Activated T-helper 1 cell treated with Interleukin-2 at 50 U/mL for 16 hours (primary cell): ENCODE data around the gene BTBD1.

Source experiments
- DNase-seq: peaks from one replicate; pipeline ENCODE4 v3.0.0-alpha.2; 2020; ENCODE audit warnings: low read depth

The BTBD1 gene

GRCh38 chr15:83066734-83067637 lies at the start of gene BTBD1:
Gene BTBD1 (minus strand): TSS chr15:83067252. CDS start chr15:83067151, 101 bp downstream.
- peak; percentile 71 for DNase-seq

DNA sequence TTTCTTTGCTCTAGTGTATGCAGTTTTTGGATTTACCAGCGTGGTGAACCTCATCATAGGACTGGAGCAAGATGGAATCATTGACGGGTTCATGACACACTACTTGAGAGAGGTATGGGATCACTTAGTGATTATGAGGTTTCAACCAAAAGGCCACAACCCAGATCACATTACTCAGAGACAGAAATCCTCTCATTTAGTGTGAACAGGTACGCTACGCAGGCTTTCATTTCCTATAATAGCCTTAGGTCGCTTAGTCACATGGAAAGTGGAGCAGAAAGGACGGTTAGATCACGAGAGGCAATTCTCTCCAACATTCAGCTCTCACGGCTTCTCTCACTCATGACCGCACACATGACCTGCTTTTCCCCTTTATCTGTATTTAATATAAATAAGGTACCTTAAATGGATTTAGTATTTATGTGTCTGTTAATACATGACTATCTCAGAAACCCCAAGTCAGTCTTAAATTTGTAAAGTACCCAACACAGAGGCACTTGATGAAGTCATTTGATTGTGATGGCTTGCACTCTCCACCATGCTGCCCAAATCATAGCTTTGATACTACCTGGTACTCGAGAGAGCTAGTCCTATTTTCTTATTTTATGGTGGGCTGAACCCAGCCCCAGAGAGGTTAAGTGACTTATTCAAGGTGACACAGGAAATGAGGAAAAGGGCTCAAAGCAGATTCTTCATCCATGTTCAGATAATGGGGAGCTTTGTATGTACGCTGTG lies 48.9 kb upstream of the BTBD1 start:
- DNase-seq, result no peak

GRCh38 chr15:83115410-83115809 lies 48.4 kb upstream of the BTBD1 start:
- DNase-seq, result no peak

GRCh38 chr15:83114856-83115255 lies 47.8 kb upstream of the BTBD1 start:
- no peak for DNase-seq

DNA sequence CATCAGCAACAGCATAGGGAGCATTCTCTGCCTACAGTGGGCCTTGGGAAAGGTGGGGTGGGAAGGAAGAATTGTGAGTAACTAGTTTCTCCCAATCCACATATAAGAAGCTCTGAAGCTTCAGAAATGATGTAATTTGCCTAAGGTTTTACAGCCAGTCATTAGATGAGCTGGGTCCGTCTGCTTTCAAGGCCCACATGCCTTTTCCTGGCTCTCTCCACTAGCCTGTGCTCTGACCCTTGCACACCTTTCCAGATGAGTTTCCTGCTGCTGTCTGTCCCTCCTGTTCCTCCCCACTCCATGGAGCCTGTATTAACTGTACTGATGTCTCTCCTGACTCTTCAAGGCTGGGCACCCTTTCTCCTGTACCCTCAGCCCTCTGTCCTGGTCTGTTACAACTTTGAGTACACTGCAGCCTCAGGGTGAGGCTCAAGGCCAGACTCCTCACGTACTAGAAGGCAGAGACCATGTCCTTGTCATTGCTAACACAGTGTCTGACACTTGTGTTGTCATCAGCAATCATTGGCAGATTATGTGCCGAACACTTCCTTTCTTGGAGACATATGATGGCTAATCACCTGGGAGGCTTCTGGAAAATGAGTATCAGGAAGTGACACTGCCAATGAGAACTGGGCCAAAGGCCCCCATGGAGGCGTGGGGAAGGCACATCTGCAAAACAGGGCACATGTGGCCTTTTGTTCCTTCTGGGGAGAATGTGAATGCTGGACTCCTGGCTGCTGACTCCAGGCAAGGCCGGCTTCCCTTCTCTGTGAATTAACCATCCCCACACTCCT lies 47.0 kb upstream of the BTBD1 start:
- no peak for DNase-seq

- no peak for DNase-seq
These were observed 45.9 kb upstream of the BTBD1 start for GRCh38 chr15:83112956-83113299.

- DNase-seq, result no peak
These were observed 45.3 kb upstream of the BTBD1 start for GRCh38 chr15:83112233-83112955.

GRCh38 chr15:83111149-83111548 lies 44.1 kb upstream of the BTBD1 start:
- DNase-seq, result no peak

GRCh38 chr15:83110381-83110780 lies 43.3 kb upstream of the BTBD1 start:
- no peak for DNase-seq

- no peak for DNase-seq
These were observed 42.5 kb upstream of the BTBD1 start for GRCh38 chr15:83109532-83109931.

- DNase-seq, result no peak
These were observed 41.5 kb upstream of the BTBD1 start for GRCh38 chr15:83108266-83109219.

DNA sequence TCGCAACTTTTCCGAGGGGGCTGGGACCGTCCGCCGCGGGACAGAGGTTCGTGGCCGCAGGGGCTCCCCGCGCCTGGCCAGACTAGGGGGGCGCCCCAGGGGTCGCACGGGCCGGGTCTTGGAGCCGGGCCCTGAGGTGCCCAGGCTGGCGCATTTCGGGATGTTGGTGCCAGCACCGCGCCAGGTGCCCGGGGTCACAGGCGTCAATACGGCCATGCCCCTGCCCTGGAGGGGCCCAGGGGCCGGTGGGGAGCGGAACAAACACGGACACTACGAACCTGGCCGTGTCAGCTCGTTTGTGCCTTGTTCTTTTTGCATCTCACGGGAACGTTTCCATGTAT lies 40.8 kb upstream of the BTBD1 start:
- no peak for DNase-seq

DNA sequence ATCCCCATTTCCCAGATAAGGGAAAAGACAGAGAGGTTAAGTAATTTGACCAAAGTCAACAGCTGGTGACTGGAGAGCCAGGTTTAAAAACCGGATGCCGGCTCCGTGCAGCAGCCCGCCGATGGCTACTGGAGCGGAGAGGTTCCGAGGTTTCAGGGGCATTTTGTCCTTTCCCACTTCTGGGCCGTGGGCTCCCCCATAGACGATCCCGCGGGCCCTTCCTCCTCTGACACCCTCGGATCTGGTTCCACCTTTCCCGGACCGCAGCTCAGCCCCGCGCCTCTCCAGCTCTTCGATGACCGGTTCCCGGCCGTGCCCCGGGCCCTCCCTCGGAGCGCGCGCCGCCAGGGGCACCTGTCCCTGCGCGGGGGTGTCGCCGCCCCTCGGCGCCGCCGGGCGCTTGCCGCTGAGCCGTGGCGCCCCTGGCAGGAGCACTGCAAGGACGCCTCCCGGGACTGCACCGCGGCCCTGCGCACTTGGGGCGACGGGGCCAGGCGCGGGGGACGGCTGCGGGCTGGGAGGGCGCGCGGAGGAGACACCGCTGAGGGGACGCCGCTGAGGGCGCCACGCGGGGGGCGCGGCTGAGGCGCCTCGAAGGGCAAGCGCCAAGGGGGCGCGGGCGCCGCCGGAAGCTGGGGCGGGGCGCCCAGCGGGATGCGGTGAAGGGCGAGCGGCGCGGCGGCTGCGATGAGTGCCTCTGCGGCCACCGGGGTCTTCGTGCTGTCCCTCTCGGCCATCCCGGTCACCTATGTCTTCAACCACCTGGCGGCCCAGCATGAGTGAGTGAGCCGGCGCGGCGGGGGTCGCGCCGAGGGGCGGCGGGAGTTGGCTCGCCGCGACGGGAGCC lies 40.2 kb upstream of the BTBD1 start, which contains the start of gene TM6SF1:
TSS of gene TM6SF1 (plus strand) at position 652 of the 847 bp plus-strand sequence. CDS start at position 688, 36 bp downstream.
- no peak for DNase-seq

GRCh38 chr15:83105440-83105839 lies 38.4 kb upstream of the BTBD1 start:
- no peak for DNase-seq

- DNase-seq, result no peak
These were observed 37.1 kb upstream of the BTBD1 start for GRCh38 chr15:83104141-83104540.

DNA sequence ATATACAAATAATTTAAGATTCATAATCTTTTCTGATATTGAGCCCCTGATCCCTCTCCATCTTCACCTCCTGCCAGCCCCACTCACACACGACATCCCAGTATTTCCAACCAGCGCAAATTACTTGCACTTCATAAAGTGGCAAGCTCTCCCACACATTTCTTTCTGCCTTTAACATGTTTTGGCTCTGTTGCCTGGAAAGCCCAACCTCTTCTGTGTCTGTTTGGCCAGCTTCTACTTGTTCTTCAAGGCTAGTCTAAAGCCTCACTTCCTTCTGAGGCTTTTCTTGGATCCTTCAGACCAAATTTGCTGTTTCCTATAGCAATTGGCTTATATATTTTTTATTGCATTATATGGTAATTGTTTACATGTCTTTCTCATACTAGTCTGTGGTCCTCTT lies 35.3 kb upstream of the BTBD1 start:
- no peak for DNase-seq

DNA sequence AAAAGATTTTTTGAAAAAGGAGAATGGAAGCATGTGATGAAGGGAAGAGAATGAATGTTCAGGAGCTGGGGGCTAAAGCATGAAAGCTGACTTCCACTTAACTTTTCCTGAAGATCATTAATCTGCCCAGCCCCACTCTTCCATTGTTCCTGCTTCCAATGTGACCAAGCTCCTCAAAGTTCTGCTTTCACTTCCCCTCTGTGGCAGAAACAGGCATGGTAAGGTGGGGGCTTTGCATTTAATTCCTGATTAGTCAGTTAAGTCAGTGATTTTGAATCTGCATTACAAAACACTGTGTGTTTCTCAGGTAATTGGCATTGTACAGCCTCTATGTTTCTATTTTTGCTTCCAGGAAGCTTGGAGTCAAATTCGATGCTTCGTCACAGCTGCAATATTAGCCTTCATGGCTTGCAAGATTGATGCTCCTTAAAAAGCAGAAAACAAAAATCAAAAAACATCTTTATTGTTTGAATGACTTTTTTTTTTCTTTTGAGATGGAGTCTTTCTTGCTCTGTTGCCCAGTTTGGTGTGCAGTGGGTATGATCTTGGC lies 33.1 kb upstream of the BTBD1 start:
- DNase-seq, result no peak

DNA sequence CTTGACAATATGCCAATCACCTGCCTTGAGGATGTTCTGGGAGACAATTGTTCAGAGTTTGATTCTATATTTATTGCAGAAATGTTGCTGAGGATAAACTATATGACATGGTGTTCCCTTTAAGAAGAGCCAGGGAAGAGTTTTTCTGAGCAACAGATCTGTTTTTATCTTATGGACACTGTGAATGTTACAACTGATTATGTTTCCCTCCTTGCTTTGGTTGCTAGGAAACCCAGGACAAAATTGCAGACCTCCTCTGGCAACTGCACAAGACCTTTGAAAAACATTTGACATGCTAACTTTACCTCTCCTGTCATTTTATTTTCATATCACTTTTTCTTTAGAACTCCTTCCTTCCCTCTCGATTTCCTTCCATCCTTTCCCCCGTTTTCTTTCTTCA lies 32.2 kb upstream of the BTBD1 start:
- no peak for DNase-seq

- no peak for DNase-seq
These were observed 31.0 kb upstream of the BTBD1 start for GRCh38 chr15:83098079-83098478.
